Mucosa of descending colon (tissue), 3 donors: ENCODE measurements around the gene NFKB1. TPM values are rescaled to one million over a fixed set of nuclear protein-coding genes. Genes with fewer than 3 reads are reported as not detected.

Experiments
- ATAC-seq: fragments of 200-7000 bp; cut with Tn5 transposase; one replicate; pipeline ENCODE4 v1.9.1; 2020; ENCODE audit warnings: mild to moderate bottlenecking, moderate library complexity
- DNase-seq, 3 donors: peaks; one replicate each; pipeline ENCODE4 v3.0.0-alpha.2; 2020
- H3K36me3 ChIP-seq: fragments of 200-600 bp; one replicate; pipeline ENCODE4 v1.8.0; 2021; ENCODE audit warnings: low read depth, mild to moderate bottlenecking
- H3K4me1 ChIP-seq: fragments of 200-600 bp; one replicate; pipeline ENCODE4 v1.8.0; 2021; ENCODE audit warnings: low read depth, mild to moderate bottlenecking
- H3K4me3 ChIP-seq: fragments of 200-600 bp; one replicate; pipeline ENCODE4 v1.8.0; 2021; ENCODE audit warnings: mild to moderate bottlenecking
- H3K9me3 ChIP-seq: fragments of 200-600 bp; one replicate; pipeline ENCODE4 v1.8.0; 2021; ENCODE audit warnings: mild to moderate bottlenecking
- intact Hi-C, 2 donors: fragments of 100-400 bp; cut with DNase I in 1 of 2; cut with micrococcal nuclease in 1 of 2; formaldehyde crosslinking; loops; one replicate each; pipeline versions ENCODE4 v1.11.0 to v1.11.1; 2022; cut with DNase I, micrococcal nuclease
- total RNA-seq, 3 donors: library from RNA; stranded (reverse); fragmentation: NEBNext Ultra II Directional in 2 of 3; extraction: Animal tissue kit (Norgen Biotek cat#: 25700) in 2 of 3; gene quantifications; one replicate each; pipeline versions ENCODE4 v1.2.1 to v1.2.4, GENCODE V29; 2021 to 2023
- TF ChIP-seq, protein P1 (sequence below): fragments of 200-600 bp; IDR thresholded peaks from one replicate; pipeline ENCODE4 v1.8.0; 2022; ENCODE audit warnings: antibody characterized with exemption, mild to moderate bottlenecking
- donor health status: DM: no; HTN: no; CAD: no; lungs with moderate emphysema.
- donor health status: DM: no; HTN: no; CAD: no.
- donor health status: DM: no; HTN: yes; CAD: no.

Gene NFKB1
- total RNA-seq, 3 donors from 2014 or later = 50.8 to 57.4 (median 53.6) TPM

GRCh38 chr4:102533348-102533747 lies 32.2 kb downstream of the NFKB1 start:
- Histone ChIP-seq H3K4me1 (peaks cover 4% of the 10 kb centered on the region), H3K36me3 (no peaks in the 10 kb centered on the region), H3K9me3 (no peaks in the 10 kb centered on the region), H3K4me3 (no peak overlapping the region)
- intact Hi-C loops = no loop called here
- TF ChIP-seq, protein P1, sequence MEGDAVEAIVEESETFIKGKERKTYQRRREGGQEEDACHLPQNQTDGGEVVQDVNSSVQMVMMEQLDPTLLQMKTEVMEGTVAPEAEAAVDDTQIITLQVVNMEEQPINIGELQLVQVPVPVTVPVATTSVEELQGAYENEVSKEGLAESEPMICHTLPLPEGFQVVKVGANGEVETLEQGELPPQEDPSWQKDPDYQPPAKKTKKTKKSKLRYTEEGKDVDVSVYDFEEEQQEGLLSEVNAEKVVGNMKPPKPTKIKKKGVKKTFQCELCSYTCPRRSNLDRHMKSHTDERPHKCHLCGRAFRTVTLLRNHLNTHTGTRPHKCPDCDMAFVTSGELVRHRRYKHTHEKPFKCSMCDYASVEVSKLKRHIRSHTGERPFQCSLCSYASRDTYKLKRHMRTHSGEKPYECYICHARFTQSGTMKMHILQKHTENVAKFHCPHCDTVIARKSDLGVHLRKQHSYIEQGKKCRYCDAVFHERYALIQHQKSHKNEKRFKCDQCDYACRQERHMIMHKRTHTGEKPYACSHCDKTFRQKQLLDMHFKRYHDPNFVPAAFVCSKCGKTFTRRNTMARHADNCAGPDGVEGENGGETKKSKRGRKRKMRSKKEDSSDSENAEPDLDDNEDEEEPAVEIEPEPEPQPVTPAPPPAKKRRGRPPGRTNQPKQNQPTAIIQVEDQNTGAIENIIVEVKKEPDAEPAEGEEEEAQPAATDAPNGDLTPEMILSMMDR = no peak
- ATAC-seq = peak; percentile 37
- DNase-seq = no peak

- TF ChIP-seq, protein P1 = no peak
- ATAC-seq = peak; percentile 43
- intact Hi-C loops = no loop called here
- H3K36me3 ChIP-seq = no peaks in the 10 kb centered on the region
- no peak overlapping the region for H3K4me3 ChIP-seq
- peaks cover 4% of the 10 kb centered on the region for H3K4me1 ChIP-seq
- no peaks in the 10 kb centered on the region for H3K9me3 ChIP-seq
- no peak for DNase-seq
Observed at GRCh38 chr4:102533904-102534303, 32.7 kb downstream of the NFKB1 start.

DNA sequence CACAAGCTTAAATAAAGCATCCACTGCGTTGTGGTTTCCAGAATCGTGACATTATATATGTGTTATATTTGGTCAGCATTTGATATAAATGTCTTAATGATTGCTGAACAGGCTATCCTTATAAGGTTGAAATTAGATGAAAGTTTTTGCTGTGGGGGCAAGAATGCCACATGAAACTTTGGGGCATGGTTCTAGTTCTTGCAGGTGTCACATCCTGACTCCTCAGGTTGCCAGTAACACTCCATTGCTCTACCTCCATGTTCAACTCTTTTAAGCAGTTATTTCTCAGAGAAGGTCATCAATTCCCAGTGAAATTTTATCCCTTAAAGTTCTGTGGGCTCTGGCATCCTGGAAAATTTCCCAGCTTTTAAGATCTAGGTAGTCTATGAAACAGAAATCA lies 33.7 kb downstream of the NFKB1 start:
- Histone ChIP-seq H3K36me3 (no peaks in the 10 kb centered on the region), H3K4me1 (peaks cover 4% of the 10 kb centered on the region), H3K9me3 (no peaks in the 10 kb centered on the region), H3K4me3 (no peak overlapping the region)
- TF ChIP-seq, protein P1 = no peak
- intact Hi-C loops = no loop called here
- DNase-seq = no peak
- ATAC-seq = no peak

- TF ChIP-seq, protein P1 = no peak
- Histone ChIP-seq H3K4me1 (peaks cover 4% of the 10 kb centered on the region), H3K4me3 (no peak overlapping the region), H3K36me3 (no peaks in the 10 kb centered on the region), H3K9me3 (no peaks in the 10 kb centered on the region)
- no peak for ATAC-seq
- no peak for DNase-seq
- intact Hi-C loops = no loop called here
Observed at GRCh38 chr4:102535398-102536082, 34.4 kb downstream of the NFKB1 start.

GRCh38 chr4:102536768-102537167 lies 35.6 kb downstream of the NFKB1 start:
- peaks cover 2% of the 10 kb centered on the region for H3K4me1 ChIP-seq

More at GRCh38 chr4:102536768-102537167, 35.6 kb downstream of the NFKB1 start:
- intact Hi-C loops = no loop called here
- H3K36me3 ChIP-seq = no peaks in the 10 kb centered on the region
- ATAC-seq = no peak
- no peaks in the 10 kb centered on the region for H3K9me3 ChIP-seq
- no peak overlapping the region for H3K4me3 ChIP-seq
- DNase-seq = no peak
- TF ChIP-seq, protein P1 = no peak
